HG03060 (cell line): ENCODE results near the gene DCAF8.
A peak's percentile ranks its signal among the peaks of the same experiment; 100 is the strongest.
"Not testable (repeated sequence)": the region's sequence is repeated elsewhere in the genome, so short reads cannot be mapped to it uniquely, and the experiment has no call there.

Experiments used
- ATAC-seq: cut with Tn5 transposase; IDR thresholded peaks from one replicate; pipeline ENCODE4 v1.9.1; 2021; ENCODE audit warnings: low read depth, moderate number of reproducible peaks; ENCODE audit not compliant: unreplicated experiment

Gene DCAF8

DNA sequence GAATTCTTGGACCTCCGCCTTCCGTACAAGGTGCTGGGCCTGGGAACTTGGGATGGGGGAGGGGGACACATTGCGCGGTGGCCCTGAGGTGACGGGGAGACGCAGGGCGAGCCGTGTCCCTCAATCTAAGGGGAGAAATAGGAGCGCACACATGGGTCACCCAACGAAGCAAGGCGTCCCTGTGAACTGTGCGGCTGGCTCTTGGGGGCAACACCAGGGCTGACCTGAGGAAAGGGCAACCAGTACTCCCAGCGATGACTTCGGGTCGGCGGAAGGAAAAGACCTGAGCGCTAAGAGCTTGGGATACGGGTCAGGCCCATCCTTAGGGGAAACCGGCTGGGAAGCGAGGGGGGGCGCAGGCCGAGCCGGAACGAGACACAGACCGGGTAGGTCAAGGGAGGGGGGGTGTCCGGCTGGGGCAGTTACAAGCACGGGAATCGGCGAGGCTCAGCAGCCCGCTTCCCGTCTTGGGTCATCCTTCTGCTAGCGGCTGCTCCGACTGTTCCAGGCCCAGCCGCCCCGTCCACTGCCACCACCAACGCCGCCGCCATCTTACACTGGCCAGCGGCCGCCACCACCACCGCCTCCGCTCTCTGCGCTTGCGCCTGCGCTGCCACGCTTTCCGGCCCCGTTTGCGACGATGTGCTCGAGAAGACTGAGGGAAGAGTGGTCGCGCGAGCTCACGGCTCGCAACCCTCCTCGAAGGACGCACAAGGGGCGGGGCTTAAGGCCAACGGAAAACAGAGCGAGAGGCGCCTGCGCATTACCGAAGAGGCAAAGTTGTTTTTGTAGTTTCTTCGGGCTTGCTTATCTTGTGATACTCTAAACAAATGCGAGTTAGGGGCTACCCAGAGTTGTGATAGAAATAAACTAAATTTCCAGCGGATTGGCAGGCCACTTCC, at the start of gene DCAF8:
TSS of gene DCAF8 (minus strand) at position 657 of the 902 bp plus-strand sequence. CDS start 18,541 bp downstream, outside the sequence.
- ATAC-seq = peak; percentile 61

DNA sequence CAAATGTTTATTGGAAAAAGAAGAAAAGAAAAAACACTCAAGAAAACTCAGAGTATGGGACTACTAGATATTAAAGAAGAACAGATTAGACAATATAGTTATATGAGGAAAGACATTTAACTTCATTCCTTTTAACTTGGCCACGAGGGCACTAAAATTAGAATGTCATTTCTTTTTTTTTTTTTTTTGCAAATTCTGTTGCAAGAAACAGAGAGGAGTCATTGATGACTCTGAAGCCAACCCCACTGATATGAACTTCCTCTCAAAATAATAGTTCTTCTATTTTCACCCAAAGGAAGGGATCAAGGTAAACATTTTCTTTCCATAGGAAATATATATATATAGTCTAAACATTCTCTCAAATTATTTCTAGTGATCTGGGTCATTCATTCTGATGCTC, 47.2 kb upstream of the DCAF8 start:
- no peak for ATAC-seq

DNA sequence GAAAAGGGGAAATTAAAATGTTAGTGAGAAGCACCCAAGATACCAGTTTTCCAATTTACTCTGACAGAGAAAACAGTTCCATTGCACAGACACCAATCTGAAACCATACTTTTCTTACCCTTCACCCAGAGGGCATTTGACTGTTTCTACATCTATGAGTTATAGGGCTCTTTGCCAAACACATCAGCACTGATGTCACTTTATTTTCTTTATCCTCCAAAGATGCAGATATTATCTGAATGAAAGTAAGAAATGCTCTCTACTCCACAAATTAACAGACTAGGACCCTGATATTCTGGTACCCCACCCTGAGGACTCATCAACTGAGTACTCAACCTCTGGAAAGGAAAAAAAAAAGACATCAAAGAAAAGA, 46.8 kb upstream of the DCAF8 start:
- ATAC-seq = no peak

DNA sequence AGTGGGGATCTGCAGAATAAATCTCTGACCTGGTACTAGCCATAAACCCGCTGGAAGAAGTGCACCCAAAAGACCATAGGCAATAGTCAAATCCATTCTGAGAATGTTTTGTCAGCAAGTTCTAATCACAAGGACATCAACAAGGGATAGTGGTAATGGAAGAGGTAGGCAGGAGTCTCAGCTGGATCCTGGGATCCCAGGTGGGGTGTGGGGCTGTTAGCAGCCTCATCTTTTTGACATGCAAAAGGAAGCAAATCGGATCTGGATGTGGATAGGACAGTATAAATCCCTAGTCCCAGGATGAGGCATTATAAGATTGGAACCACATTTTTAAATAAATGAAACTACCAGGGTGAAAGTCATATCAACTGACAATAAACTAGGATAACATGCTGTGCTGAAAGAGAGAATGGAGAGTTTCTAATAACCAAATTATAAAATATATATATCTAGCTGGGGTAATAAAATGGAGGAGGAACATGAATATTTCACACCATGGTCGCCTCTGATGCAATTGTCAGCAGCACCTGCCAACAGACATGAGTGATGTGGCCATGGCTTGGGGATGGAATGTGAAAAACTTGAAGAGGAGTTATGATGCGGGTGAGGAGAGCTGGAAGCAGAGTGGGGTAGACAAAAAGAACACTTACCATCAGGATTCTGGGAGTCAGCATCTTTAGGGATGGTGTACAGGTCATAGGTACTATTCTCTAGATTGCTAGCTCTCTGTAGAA, 46.3 kb upstream of the DCAF8 start:
- ATAC-seq = no peak

DNA sequence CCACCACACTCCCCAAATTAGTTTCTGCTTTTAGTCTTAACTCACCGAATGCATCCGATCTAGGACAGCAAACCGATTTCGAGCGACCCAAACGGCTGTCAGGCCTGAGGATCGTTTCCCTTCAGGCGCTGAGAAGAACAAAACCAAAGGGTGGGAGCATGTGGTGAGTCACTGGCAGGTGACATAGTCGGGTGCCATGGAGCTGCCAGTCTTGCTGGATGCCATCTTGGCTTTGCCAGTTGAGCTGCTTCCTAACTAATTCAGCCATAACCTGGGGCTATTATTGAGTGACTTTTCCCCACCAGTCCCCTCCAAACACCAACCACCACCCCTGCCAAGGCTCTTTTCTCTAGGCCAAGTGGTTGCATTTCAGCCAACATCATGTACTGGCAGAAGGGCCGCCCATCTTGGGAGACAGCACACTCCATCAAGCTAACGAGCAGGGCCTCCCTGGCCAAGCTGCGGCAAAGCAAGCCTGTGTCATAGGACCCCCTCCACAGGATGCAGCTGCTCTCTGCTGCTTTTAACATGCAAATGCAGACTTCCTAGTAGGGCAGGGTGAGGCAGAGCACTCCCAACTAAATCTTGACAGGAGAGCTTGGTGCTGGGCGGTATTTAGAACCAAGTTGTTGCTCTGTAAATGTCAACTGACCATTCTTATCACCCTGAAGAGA, 44.9 kb upstream of the DCAF8 start:
- ATAC-seq = no peak

DNA sequence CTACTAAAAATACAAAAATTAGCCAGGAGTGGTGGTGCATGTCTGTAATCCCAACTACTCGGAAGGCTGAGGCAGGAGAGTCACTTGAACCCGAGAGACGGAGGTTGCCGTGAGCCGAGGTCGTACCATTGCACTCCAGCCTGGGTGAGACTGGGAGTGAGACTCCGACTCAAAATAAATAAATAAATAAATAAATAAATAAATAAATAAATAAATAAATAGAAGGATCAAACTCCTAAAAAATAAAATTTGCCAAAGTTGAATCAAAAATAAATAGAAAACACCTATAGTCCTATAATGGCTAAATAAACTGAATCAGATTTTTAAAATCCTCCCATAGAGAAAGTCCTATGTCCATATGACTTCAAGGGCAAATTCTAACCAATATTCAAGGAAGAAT, 37.8 kb upstream of the DCAF8 start:
- ATAC-seq = no peak

DNA sequence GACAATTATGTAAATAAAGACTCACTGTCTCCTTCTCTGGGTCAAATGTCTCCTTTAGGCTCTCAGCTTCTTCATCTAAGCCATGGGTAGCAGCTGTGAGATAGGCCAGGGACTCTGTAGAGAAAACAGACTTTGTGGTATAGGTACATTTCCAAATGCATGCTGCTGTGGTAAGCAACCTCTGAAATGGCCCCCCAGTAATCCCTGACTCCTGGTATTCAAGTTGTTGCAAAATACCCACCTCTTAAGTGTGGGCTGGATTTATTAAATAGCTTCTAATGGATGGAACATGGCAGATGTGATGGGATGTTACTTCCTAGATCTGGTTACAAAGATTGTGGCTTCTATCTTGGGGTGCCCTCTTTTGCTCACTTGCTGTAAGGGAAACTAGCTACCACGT, 33.7 kb upstream of the DCAF8 start:
- ATAC-seq = no peak

DNA sequence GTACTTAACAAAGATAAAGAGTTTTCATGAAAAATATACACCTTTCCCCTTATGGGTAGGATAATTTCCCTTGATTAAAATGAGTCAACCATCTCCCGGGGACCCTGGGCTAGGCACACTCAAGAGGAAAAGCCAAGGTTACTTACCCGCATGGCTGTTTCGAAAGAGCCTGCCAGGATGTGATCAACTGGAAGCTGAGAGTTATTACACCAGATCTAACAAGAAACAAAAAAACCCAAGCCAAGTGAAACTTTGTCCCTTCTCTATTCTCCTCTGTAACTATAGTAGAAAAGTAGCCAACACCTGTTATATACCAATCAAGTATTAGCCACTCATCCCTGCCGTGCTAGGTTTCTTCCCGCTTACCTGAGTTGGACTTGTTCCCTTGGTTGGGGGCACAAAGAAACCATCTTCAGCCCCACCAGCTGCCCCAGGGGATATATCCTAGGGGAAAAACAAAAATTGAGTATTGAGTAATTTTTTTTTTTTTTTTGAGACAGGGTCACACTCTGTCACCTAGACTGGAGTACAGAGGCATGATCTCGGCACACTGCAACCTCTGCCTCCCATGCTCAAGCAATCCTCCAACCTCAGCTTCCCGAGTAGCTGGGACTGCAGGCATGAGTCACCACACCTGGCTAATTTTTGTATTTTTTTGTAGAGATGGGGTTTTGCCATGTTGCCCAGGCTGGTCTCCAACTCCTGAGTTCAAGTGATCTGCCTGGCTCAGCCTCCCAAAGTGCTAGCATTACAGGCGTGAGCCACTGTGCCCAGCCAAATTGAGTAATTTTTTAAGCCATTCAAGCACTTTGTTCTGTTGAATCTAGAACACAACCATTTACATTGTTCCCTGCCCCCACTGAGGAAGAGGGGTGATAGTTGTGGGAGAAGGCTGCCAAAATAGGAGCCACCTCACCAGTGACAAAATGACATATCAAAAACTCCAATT, 30.9 kb upstream of the DCAF8 start:
- ATAC-seq = no peak

DNA sequence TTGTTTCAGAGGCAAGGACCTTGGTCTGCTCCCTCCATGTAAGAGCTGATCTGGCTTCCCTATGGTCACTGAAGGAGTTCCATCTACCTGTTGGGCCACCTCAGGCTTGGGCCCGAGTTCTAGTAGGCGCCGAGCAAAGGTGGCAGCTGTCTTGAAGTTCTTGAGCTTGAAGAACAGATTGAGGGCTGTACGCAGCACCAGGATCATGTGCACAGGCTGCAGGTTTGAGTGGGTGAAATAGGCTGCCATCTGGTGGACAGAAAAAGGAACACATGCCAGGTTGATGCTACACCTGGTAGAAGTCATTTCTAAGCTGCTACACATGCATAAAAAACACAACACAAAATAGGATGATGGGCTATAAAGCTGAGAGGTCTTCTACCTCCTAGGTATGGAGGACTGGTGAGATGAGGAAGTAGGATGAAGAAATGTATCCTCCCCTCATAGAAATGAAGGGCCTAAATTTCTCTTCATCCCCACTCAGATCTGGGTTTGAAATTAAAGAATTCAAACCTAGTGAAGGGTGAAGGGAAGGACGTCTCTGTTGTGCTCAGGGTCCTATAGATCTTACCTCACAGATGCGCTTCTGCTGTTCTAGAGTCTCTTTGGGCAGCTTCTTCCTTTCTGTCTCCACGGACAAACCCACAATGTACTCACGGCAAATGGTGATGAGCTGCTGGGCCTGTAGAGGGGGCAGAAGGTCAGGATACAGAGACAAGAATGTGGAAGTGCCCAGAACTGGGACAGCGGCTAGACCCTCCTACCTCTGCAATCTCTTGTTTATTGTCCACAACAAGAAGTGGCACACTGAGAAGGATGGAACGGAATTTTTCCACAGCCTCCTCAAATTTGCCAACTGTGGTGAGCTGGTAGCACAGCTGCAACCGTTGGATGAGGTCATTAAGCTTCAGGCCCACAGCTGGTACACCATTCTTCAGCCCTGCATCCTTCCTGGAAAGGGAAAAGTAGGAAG, 29.2 kb upstream of the DCAF8 start:
- peak; percentile 71 for ATAC-seq

DNA sequence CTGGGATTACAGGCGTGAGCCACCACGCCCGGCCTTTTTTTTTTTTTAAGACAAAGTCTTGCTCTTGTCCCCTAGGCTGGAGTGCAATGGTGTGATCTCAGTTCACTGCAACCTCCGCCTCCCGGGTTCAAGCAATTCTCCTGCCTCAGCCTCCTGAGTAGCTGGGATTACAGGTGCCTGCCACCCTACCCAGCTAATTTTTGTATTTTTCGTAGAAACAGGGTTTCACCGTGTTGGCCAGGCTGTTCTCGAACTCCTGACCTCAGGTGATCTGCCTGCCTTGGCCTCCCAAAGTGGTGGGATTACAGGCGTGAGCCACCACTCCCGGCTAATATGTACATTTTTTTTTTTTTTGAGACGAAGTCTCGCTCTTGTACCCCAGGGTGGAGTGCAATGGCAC, 25.4 kb upstream of the DCAF8 start:
- ATAC-seq = not testable (repeated sequence)

DNA sequence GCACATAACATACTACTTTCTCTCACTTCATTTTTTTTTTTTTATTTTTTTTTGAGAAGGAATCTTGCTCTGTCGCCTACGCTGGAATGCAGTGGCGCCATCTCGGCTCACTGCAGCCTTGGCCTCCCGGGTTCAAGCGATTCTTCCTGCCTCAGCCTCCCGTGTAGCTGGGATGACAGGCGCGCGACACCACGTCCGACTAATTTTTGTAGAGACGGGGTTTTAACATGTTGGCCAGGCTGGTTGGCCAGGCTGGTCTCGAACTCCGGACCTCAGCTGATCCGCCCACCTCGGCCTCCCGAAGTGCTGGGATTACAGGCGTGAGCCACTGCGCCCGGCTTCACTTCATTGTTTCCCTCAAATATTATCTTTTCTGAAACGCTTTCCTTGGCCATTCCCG, 23.2 kb upstream of the DCAF8 start:
- no peak for ATAC-seq

DNA sequence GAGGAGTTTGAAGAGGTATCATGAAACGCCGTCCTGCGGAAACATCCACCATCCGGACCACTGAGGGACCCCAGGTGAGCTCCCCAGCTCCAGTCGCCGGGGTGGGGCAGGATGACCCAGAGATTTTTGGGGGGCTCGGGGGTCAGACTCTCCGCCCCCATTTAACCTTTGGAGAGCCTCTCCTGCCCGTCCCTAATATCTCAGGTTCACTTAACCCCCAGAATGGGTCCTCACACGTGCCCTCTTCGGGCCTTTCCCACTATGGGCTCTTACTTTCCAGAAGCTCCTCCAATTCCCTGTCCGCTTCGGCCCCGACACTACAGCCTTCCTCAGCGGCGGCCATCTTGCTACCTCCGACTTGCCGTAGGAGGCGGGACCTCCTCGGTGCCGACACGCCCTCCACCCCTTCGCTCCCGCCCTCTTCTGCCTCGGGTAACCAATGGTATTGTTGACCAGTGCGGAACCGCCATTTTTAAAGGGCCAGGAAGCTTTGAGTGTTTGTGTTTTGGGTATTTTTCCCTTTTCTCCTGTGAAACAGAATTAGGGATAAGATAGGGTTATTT, 22.5 kb upstream of the DCAF8 start, which contains the start of gene PEX19:
TSS of gene PEX19 (minus strand) at position 352 of the 563 bp plus-strand sequence. CDS start at position 343, 9 bp downstream.
- ATAC-seq = peak; percentile 89

DNA sequence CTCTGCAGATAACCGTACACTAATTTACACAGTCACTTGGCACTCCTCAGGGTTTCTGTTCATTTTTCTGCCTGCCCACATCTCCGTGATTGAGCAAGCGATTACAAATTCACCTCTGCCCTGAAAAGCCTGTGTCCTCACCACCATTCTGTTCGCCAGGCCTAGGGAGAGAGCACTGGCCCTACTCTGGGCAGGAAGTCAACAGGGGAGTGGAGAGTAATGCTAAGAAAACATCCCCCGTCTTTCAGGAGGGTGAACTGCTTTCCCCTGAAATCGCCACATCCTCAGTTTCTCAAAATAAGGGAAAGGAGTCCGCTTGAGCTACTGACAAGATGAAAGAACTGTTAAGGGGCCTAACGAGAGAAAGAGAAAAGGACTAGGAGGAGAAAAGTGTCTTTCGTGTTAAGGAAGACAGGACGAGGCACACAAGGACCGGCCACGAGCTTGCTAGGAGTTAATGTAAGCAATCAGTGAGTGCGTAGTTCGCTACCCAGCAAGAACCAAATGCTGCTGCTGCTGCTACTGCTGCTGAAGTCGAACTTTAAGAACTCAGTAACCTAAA, 22.0 kb upstream of the DCAF8 start:
- peak; percentile 4 for ATAC-seq

DNA sequence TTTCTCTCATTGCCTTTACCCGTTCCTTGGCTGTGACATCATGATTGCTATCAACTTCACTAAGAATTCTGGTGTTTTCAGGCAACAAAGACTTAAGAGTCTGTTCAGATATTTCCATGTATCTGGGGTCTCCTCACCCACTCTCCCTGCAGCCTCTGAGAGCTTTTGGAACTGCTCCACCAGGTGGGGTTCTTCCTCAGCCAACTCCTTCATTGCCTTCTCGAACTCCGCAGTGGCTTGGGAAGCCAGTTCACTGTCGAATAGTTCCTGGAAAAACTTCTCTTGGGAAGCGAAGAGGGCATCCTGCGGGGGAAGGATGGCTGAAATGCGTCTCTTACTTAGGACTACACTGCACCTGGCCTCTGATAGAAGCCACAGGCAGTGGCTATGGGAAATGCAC, 20.5 kb upstream of the DCAF8 start:
- ATAC-seq = no peak

DNA sequence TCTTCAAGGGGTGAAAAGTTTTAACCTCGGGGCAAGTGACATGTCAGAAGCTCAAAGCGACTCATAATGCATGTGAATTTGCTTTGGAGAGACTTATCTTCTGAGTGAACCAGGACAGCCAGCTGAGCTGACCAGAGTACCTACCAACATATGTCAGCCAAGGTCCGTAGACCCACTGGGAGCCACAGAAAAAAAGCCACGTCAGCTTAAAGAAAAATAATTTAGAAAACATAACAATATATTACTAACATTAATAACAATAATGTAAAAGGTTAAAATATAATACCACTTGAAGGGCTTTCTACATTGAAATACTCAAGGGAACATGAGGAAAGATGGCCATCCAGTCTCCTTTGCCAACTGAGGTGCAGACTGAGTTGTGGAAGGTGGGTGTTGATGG, 15.6 kb upstream of the DCAF8 start:
- no peak for ATAC-seq

DNA sequence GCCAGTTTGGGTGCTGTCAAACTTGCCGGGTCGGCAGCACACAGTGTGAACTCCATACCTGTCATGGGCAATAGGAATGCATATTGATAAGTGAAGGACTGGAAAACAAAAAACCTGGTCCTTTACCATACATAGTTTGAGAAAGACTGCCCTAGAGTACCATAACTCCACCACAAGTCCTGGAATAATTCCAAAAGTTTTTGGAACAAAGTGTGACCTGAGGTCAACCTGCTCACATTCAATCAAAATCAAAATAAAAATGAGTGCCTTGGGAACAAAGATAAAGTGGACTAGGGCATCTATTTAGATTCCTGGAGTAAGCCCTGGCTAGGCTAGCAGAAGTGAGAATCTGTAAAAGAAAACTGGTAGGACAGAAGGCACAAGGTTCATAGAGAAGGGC, 15.0 kb upstream of the DCAF8 start:
- ATAC-seq = no peak

DNA sequence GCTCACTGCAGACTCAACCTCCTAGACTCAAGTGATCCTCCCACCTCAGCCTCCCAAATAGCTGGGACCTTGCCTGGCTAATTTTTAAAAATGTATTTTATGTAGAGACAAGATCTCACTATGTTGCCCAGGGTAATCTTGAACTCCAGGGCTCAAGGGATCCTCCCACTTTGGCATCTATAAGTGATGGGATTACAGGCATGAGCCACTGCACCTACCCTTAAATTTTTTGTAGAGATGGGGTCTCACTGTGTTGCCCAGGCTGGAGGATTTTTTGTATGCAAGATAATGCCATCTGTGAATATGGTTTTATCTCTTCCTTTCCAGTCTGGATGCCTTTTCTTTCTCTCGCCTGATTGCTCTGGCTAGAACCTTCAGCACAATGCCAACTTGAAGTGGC, 8.7 kb upstream of the DCAF8 start:
- ATAC-seq = no peak

DNA sequence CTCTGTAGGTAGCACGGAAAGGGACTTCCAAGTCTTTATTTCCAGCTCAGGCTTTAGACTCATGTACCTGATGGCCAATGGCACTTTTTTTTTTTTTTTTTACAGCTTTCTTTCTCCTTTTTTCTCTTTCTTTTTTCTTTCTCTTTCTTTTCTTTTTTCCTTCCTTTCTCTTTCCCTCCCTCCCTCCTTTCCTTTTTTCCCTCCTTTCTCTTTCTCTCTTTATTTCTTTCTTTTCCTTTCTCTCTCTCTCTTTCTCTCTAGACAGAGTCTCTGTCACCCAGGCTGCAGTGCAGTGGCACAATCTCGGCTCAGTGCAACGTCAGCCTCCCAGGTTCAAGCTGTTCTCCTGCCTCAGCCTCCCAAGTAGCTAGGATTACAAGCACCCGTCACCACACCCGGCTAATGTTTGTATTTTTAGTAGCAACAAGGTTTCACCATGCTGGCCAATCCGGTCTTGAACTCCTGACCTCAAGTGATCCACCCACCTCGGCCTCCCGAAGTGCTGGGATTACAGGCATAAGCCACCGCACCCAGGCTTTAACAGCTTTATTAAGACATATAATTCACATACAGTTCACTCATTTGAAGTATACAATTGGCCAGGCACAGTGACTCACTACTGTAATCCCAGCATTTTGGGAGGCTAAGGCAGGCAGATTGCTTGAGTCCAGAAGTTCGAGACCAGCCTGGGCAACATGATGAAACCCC, 5.1 kb upstream of the DCAF8 start:
- no peak for ATAC-seq
